PC-9 (cell line): ENCODE data around the gene HHEX. TPM values are rescaled to one million over a fixed set of nuclear protein-coding genes. Genes with fewer than 3 reads are reported as not detected.

Source experiments
- BruUV-seq: library from RNA; stranded (reverse); fragments of 400-500 nt; replicated peaks from 2 replicates; lab custom pipeline; 2021; lab: Mats Ljungman, UMichigan
- CTCF ChIA-PET: fragments of 300-600 bp; sonication (Branson Sonifier 250); formaldehyde crosslinking; loops from one replicate; lab custom pipeline; 2022; ENCODE audit warnings: antibody characterized with exemption; lab: Charles Lee
- POLR2A ChIA-PET: fragments of 300-600 bp; sonication (Branson Sonifier 250); formaldehyde crosslinking; loops from one replicate; lab custom pipeline; 2022; ENCODE audit warnings: antibody characterized with exemption; ENCODE audit not compliant: unreplicated experiment; lab: Charles Lee
- DNase-seq, 2 experiments: peaks; one replicate each; pipeline versions ENCODE4 v3.0.0 to v3.0.0-alpha.2; 2015 to 2022; ENCODE audit warnings: mixed read lengths in 1 of 2
- H2AFZ ChIP-seq: fragments of 200-600 bp; sonication (generic); 2 replicates; pipeline ENCODE4 v1.8.1; 2017; ENCODE audit warnings: antibody characterized with exemption
- H3F3A ChIP-seq: fragments of 200-600 bp; sonication (generic); 2 replicates; pipeline ENCODE4 v1.8.1; 2017; ENCODE audit warnings: antibody characterized with exemption, mild to moderate bottlenecking, low read depth; ENCODE audit not compliant: insufficient read depth
- H3K27ac ChIP-seq: fragments of 200-600 bp; sonication (generic); 2 replicates; pipeline ENCODE4 v1.6.1; 2016; ENCODE audit warnings: mixed run types
- H3K27me3 ChIP-seq: fragments of 200-600 bp; sonication (generic); 2 replicates; pipeline ENCODE4 v1.6.1; 2016; ENCODE audit warnings: low read depth, mixed run types; ENCODE audit not compliant: insufficient read depth
- H3K36me3 ChIP-seq: fragments of 200-600 bp; sonication (generic); 2 replicates; pipeline ENCODE4 v1.6.1; 2016; ENCODE audit warnings: low read depth, mixed run types
- H3K4me1 ChIP-seq: fragments of 200-600 bp; sonication (generic); replicated peaks from 2 replicates; pipeline ENCODE4 v1.6.1; 2016; ENCODE audit warnings: mixed run types; ENCODE audit not compliant: insufficient read depth
- H3K4me2 ChIP-seq: fragments of 200-600 bp; sonication (generic); 2 replicates; pipeline ENCODE4 v1.6.1; 2017; ENCODE audit warnings: mixed run types
- H3K4me3 ChIP-seq: fragments of 200-600 bp; sonication (generic); 2 replicates; pipeline ENCODE4 v1.6.1; 2016; ENCODE audit warnings: mixed run types
- H3K79me2 ChIP-seq: fragments of 200-600 bp; sonication (generic); 2 replicates; pipeline ENCODE4 v1.6.1; 2017; ENCODE audit warnings: low read depth, mixed run types
- H3K9me2 ChIP-seq: fragments of 200-600 bp; sonication (generic); 2 replicates; pipeline ENCODE4 v1.8.1; 2017; ENCODE audit warnings: mild to moderate bottlenecking; ENCODE audit not compliant: insufficient read depth
- H3K9me3 ChIP-seq: fragments of 200-600 bp; sonication (generic); 2 replicates; pipeline ENCODE4 v1.8.1; 2016; ENCODE audit warnings: low read depth; ENCODE audit not compliant: insufficient read depth
- H4K20me1 ChIP-seq: fragments of 200-600 bp; sonication (generic); 2 replicates; pipeline ENCODE4 v1.8.1; 2017; ENCODE audit not compliant: insufficient read depth
- CTCF ChIP-seq: fragments of 200-600 bp; sonication (generic); conservative IDR thresholded peaks from 2 replicates; pipeline ENCODE4 v1.6.1; 2017; ENCODE audit warnings: mixed run types, antibody characterized with exemption, mild to moderate bottlenecking, moderate library complexity
- EZH2 ChIP-seq: fragments of 200-600 bp; sonication (generic); IDR thresholded peaks from 2 replicates; pipeline ENCODE4 v1.8.0; 2017; ENCODE audit warnings: antibody characterized with exemption, low read depth
- intact Hi-C: fragments of 100-400 bp; cut with micrococcal nuclease; formaldehyde crosslinking; loops from one replicate; pipeline ENCODE4 v1.10.0; 2022; ENCODE audit not compliant: unreplicated experiment
- total RNA-seq: library from RNA; stranded (reverse); gene quantifications from 2 replicates; pipeline ENCODE4 v1.2.3, GENCODE V29; 2021

Gene HHEX
- total RNA-seq, 1 experiment from 2014 or later: 7.8 TPM

GRCh38 chr10:92722349-92722748, 32.6 kb downstream of the HHEX start:
- no TSS peak for BruUV-seq
- CTCF ChIA-PET: no interaction called here
- no peaks in the 10 kb centered on the region for H3K4me1 ChIP-seq

GRCh38 chr10:92727141-92727540, 37.4 kb downstream of the HHEX start:
- CTCF ChIA-PET: no interaction called here

More at GRCh38 chr10:92722349-92722748, 32.6 kb downstream of the HHEX start:
- Histone ChIP-seq H3K4me3 (no peak overlapping the region), H3K36me3 (no peaks in the 10 kb centered on the region), H3K9me3 (no peaks in the 10 kb centered on the region), H2AFZ (no peak overlapping the region), H3K9me2 (no peaks in the 10 kb centered on the region), H3F3A (no peaks in the 10 kb centered on the region), H3K27me3 (no peaks in the 10 kb centered on the region), H3K4me2 (no peak overlapping the region), H3K27ac (no peak overlapping the region), H4K20me1 (no peaks in the 10 kb centered on the region), H3K79me2 (no peaks in the 10 kb centered on the region)
- TF ChIP-seq EZH2 (no peak), CTCF (no peak)
- DNase-seq: no peak
- POLR2A ChIA-PET: interaction anchor here (0.5 kb wide), 1 partner anchor 31 kb away, joined by 3 read pairs; no protein-coding TSS in a partner anchor
- intact Hi-C loops: no loop called here

GRCh38 chr10:92727550-92727949, 37.8 kb downstream of the HHEX start:
- Histone ChIP-seq H3F3A (no peaks in the 10 kb centered on the region), H3K36me3 (no peaks in the 10 kb centered on the region), H3K79me2 (no peaks in the 10 kb centered on the region), H3K9me3 (no peaks in the 10 kb centered on the region), H3K27me3 (no peaks in the 10 kb centered on the region), H3K27ac (no peak overlapping the region), H3K4me1 (no peaks in the 10 kb centered on the region), H3K4me2 (no peak overlapping the region), H3K4me3 (no peak overlapping the region), H2AFZ (no peak overlapping the region), H4K20me1 (no peaks in the 10 kb centered on the region), H3K9me2 (no peaks in the 10 kb centered on the region)
- BruUV-seq: no TSS peak
- ChIA-PET CTCF (no interaction called here), POLR2A (interaction anchor here (0.6 kb wide), 1 partner anchor 92 kb away, joined by 3 read pairs; no protein-coding TSS in a partner anchor)
- TF ChIP-seq EZH2 (no peak), CTCF (no peak)
- intact Hi-C loops: no loop called here
- peak in 1 of 2 experiments; percentile 37 for DNase-seq

More at GRCh38 chr10:92727141-92727540, 37.4 kb downstream of the HHEX start:
- Histone ChIP-seq H4K20me1 (no peaks in the 10 kb centered on the region), H3K79me2 (no peaks in the 10 kb centered on the region), H3K27ac (no peak overlapping the region), H2AFZ (no peak overlapping the region), H3K4me2 (no peak overlapping the region), H3K36me3 (no peaks in the 10 kb centered on the region), H3K9me3 (no peaks in the 10 kb centered on the region), H3K9me2 (no peaks in the 10 kb centered on the region), H3K4me1 (no peaks in the 10 kb centered on the region), H3F3A (no peaks in the 10 kb centered on the region), H3K4me3 (no peak overlapping the region), H3K27me3 (no peaks in the 10 kb centered on the region)
- POLR2A ChIA-PET: no interaction called here
- intact Hi-C loops: no loop called here
- no peak for DNase-seq
- TF ChIP-seq EZH2 (no peak), CTCF (no peak)
- no TSS peak for BruUV-seq
